ENCODE results near the gene ABHD11. TPM values are rescaled to one million over a fixed set of nuclear protein-coding genes. Genes with fewer than 3 reads are reported as not detected.

Gene ABHD11
- total RNA-seq, 1 donor from 2014 or later, result 21.1 TPM

DNA sequence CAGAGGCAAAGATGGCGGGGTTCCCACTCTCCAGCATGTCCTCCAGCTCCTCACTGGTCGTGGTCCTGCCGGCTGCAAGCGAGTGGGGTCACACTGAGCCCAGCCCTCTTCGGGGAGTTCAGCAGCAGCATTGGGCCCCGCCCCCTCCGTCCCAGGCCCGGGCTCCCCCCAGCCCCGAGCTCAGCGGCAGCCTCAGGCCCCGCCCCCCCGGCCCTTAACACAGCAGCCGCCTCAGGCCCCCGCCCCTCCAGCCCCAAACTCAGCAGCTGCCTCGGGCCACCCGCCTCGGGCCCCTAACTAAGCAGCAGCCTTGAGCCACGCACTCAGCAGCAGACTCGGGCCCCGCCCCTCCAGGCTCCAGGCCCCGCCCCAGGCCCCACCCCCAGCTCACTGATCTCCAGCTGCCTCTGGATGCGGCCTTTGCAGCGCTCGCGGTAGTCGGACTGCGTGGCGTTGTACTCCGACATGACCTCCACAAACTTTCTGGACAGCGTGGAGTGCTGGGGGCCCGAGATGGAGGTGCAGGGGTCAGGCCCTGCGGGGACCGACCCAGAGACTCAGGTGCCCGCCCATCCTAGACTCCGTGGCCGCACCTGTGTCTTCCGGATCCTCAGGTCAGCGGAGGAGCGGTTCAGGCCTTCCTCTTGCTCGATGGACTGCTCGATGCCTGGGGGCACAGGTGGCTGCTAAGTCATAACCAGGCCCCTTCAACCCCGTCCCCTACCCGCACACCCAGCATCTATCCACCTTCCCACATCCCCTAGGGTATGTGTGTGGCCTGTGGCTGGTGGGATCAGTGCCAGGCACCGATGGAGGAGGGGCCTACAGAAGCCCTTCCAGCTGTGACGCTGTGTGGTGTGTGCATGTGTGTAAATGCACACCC is 34.6 kb downstream of the ABHD11 start:
- peaks cover 9% of the 10 kb centered on the region for H3K36me3 ChIP-seq
- peak; percentile 64 to 81 for ATAC-seq
- peak overlapping the region; percentile 25 for H3K4me3 ChIP-seq
- no peaks in the 10 kb centered on the region for H3K27me3 ChIP-seq (ENCODE audit: low read depth)
- TF ChIP-seq, protein P1, sequence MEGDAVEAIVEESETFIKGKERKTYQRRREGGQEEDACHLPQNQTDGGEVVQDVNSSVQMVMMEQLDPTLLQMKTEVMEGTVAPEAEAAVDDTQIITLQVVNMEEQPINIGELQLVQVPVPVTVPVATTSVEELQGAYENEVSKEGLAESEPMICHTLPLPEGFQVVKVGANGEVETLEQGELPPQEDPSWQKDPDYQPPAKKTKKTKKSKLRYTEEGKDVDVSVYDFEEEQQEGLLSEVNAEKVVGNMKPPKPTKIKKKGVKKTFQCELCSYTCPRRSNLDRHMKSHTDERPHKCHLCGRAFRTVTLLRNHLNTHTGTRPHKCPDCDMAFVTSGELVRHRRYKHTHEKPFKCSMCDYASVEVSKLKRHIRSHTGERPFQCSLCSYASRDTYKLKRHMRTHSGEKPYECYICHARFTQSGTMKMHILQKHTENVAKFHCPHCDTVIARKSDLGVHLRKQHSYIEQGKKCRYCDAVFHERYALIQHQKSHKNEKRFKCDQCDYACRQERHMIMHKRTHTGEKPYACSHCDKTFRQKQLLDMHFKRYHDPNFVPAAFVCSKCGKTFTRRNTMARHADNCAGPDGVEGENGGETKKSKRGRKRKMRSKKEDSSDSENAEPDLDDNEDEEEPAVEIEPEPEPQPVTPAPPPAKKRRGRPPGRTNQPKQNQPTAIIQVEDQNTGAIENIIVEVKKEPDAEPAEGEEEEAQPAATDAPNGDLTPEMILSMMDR (IDR thresholded peaks at IDR 0.05), result no peak
- no peaks in the 10 kb centered on the region for H3K9me3 ChIP-seq
- H3K4me1 ChIP-seq, result peaks cover 17% of the 10 kb centered on the region
- peak; percentile 65 for DNase-seq
- intact Hi-C loops (cut with DNase I), result no loop called here
- no peak overlapping the region for H3K27ac ChIP-seq

DNA sequence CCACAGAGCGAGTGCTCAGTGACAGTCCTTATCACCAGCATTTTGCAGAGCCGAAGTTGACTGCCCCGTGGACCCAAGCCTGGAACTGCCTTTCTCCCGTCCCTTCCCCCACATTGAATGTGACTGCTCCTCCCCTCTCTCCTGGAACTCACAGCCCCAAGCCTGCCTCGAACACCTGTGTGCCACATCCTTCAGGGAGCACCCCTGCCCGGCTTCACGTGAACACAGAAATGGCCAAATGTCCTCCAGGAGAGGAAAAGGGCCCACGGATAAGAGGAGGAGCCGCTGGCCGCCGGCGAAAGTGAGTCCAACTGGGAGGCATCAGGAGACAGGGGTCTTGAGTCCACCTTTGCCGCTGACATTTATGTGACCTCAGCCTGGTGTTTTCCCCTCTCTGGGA is 35.4 kb downstream of the ABHD11 start:
- Histone ChIP-seq H3K4me3 (no peak overlapping the region), H3K27ac (no peak overlapping the region)

DNA sequence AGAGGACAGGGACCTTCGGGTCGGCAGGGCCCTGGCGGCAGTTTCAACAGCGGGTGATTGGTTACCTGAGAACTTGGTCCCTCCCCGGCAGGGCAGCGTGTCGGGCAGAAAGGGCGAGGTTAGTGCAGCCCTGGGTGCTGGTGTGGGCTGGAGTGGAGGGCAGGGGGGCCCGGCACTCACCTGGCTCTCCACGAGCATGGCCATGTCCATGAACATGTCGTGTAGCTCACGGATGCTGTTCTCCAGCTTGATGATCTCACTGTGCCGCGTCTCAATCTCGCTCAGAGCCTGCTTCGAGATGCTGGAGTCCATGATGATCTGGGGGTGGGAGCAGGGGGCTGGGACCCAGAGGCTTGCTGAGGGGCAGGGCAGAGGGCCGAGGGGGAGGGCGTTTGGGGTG is 35.9 kb downstream of the ABHD11 start:
- Histone ChIP-seq H3K9me3 (no peaks in the 10 kb centered on the region), H3K4me1 (peaks cover 17% of the 10 kb centered on the region), H3K36me3 (peaks cover 22% of the 10 kb centered on the region), H3K27ac (no peak overlapping the region), H3K4me3 (no peak overlapping the region), H3K27me3 (ENCODE audit: low read depth) (no peaks in the 10 kb centered on the region)
- DNase-seq, result no peak
- intact Hi-C loops (cut with DNase I), result no loop called here
- TF ChIP-seq, protein P1 (IDR thresholded peaks at IDR 0.05), result no peak
- no peak for ATAC-seq

More for the DNA sequence above, 35.4 kb downstream of the ABHD11 start:
- intact Hi-C loops (cut with DNase I), result no loop called here
- no peaks in the 10 kb centered on the region for H3K27me3 ChIP-seq (ENCODE audit: low read depth)
- no peaks in the 10 kb centered on the region for H3K9me3 ChIP-seq
- DNase-seq, result no peak
- peaks cover 17% of the 10 kb centered on the region for H3K4me1 ChIP-seq
- peaks cover 17% of the 10 kb centered on the region for H3K36me3 ChIP-seq
- TF ChIP-seq, protein P1 (IDR thresholded peaks at IDR 0.05), result no peak
- no peak for ATAC-seq

DNA sequence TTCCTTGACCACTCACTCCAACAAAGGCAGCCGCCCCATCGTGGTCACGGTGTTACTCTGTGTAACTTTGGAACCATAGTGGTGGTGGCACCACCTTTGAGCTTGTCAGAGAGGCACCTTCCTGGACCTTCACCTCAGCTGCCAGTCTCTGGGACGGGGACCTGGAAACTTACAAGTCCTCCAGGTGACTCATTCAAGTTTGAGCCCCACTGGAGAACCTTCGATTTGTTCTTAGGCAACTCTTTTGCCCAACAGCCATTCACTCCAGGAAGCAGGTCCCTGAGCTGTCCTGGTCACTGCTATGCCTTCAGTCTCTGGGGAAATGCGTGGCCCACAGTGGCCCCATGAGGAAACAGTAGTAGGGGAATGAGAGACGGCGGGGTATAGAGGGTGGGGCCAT is 36.4 kb downstream of the ABHD11 start:
- peaks cover 17% of the 10 kb centered on the region for H3K4me1 ChIP-seq
- no peak overlapping the region for H3K4me3 ChIP-seq
- DNase-seq (no peak), ATAC-seq (no peak)
- H3K36me3 ChIP-seq, result peaks cover 27% of the 10 kb centered on the region
- intact Hi-C loops (cut with DNase I), result no loop called here
- no peaks in the 10 kb centered on the region for H3K27me3 ChIP-seq (ENCODE audit: low read depth)
- no peak overlapping the region for H3K27ac ChIP-seq
- no peaks in the 10 kb centered on the region for H3K9me3 ChIP-seq
- TF ChIP-seq, protein P1 (IDR thresholded peaks at IDR 0.05), result no peak

DNA sequence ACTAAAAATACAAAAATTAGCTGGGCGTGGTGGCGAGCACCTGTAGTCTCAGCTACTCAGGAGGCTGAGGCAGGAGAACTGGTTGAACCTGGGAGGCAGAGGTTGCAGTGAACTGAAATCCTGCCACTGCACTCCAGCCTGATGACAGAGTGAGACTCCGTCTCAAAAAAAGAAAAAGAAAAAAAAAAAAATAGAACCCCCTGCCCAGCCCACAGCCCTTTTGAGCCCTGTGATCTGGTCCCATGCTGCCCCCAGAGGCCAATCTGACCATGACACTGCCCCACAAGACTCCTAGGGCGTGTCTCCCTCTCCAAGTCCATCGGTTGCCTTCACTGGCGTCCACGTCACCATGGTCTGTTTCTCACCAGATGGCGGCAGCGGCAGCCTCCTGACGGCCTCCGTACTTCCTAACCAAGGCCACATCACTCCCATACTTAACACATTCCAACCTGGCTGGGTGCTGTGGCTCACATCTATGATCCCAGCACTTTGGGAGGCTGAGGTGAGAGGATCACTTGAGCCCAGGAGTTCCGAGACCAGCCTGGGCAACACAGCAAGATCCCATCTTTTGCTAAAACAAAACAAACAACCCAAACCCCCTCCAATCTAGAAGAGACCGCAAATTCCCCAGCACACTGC is 37.1 kb downstream of the ABHD11 start:
- no peak overlapping the region for H3K27ac ChIP-seq
- intact Hi-C loops (cut with DNase I), result no loop called here
- no peaks in the 10 kb centered on the region for H3K27me3 ChIP-seq (ENCODE audit: low read depth)
- H3K9me3 ChIP-seq, result no peaks in the 10 kb centered on the region
- H3K4me3 ChIP-seq, result no peak overlapping the region
- H3K36me3 ChIP-seq, result peaks cover 34% of the 10 kb centered on the region
- peaks cover 17% of the 10 kb centered on the region for H3K4me1 ChIP-seq
- ATAC-seq (peak in 1 of 2 donors; percentile 28), DNase-seq (no peak)
- TF ChIP-seq, protein P1 (IDR thresholded peaks at IDR 0.05), result peak; percentile 54
